Activated CD8-positive, alpha-beta memory T cell treated with anti-CD3 and anti-CD28 coated beads for 1 hour (primary cell): Measurements from ENCODE around the gene ALOX12B.
"Not testable (repeated sequence)": the region's sequence is repeated elsewhere in the genome, so short reads cannot be mapped to it uniquely, and the experiment has no call there.

Experiments
- DNase-seq, 2 donors: peaks; one replicate each; pipeline ENCODE4 v3.0.0-alpha.2; 2020; ENCODE audit warnings: low read depth in 1 of 2; ENCODE audit errors: extremely low read depth in 1 of 2

Gene ALOX12B

DNA sequence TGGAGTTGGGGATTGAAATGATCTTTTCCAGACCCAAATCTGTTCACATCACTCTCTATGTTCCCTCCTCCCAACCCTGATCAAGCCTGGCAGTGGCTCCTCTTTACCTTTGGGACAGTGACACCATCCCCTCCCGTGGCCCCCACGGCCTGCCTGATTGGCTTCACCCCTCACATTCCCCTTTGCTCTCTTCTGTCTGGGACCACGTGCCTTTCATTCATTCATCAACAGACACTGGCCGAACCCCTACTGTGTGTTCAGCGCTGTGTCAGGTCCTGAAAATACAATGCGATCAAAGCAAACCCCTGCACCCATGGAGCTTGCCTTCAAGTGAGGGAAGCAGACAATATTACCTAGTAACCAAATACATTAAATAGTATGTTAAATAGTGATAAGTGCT is 2.2 kb upstream of the ALOX12B start:
- no peak for DNase-seq

DNA sequence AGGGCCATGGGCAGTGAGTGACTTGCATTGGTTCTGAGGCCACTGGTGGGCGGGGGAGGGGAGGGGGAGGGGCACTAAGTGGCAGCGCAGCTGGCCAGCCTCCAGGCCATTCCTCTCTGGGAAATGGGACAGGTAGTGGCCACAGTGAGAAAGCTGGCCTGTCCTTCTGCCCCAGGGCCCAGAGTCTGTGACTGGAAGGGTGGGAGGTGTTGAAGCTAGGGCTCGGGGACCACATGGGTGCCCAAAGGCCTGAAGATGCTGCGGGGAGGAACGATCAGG is 375 bp upstream of the ALOX12B start:
- DNase-seq: no peak

DNA sequence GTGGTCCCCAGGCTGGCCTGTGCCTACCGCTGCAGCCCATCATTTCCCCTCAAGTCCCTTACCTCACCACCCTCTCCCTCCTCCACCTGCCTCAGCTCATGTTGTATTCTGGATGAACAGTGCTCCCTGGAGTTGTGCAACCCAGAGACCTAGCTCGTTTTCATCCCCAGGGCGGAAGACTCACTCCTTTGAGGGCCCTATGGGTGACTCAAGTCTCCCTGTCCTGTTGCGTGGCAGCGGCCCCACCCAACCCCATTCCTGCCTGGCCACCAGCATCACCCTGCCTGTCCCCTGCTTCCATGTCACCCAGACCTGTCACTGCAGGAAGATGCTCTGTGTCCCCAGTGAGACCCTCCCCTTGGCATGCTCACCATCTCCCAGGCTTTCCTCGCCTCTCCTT is 3.3 kb downstream of the ALOX12B start:
- DNase-seq: no peak

DNA sequence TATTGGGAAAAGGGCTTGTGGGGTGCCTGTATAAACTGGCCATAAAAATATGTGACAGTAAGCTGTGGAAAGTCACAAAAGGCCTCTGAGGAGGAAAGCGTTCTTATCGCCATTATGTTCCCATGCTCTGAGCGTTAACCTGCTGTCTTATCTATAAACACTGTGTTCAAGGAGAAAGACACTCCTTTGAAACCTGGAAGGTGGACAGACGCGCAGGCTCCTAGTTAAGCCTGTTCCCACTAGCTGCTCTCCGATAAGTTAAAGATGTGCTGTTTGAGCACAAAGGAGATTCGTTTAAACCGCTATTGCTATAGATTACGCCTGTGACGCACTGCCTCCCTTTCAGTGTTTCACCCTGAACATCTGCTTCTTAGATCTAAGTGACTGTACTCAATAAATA is 5.2 kb downstream of the ALOX12B start:
- DNase-seq: no peak

DNA sequence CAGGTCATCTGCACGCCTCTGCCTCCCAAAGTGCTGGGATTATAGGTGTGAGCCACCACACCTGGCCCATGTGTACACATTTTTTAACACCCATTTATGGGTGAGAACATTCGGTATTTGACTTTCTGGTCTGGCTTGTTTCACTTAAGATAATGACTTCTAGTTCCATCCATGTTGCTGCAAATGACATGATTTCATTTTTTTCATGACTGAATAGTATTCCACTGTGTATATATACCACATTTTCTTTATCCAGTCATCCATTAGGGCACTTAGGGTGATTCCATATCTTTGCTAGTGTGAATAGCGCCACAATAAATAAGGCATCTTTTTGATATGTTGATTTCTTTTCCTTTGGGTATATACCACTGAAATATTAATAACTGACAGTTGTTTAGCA is 5.6 kb downstream of the ALOX12B start:
- no peak for DNase-seq

DNA sequence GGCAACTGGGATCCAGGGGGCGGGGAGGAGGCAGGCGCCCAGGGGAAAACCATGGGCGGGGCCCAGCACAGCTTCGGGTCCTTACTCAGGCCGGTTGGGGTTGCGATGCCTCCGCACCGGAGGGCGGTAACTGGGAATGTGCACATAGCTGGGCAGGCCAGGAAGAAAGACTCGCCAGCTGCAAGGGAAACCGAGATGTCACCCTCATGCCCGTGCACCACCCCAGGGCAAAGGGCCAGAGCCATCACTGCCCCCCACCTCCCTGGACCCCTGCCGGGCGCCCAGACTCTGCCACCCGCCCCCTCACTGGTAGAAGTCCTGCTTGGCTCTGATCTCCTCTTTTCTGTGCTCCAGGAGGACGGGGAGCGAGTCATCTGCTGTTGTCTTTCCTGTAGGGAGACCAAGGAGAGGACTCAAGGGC is 6.7 kb downstream of the ALOX12B start:
- DNase-seq: no peak

DNA sequence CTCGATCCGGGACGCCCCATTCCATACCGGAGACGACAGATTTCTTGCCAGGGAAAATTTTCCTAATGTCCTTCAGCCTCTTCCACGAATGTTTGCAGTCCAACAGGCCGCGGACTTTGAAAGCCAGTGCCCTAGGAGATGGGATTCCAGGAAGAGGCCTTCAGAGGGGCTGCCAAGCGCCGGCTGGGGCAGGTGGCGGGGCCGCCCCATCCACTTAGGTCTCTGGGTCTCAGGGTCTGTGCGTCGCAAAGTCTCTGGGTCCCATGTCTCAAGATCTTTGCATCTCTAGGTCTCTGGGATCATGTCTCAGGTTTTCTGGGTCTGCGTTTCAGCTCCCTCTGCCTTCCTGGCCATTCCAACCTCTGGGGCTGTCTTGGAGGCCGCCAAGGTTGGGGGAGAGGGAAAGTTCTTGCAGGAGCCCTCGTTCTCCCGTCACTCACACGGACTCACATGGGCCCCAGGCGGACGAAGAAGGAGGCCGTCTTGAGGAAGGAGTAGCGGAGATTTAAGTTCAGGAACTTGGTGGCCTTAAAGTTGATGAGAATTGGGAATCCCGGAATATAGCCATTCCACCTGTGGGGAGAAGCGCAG is 7.2 kb downstream of the ALOX12B start:
- DNase-seq: no peak

DNA sequence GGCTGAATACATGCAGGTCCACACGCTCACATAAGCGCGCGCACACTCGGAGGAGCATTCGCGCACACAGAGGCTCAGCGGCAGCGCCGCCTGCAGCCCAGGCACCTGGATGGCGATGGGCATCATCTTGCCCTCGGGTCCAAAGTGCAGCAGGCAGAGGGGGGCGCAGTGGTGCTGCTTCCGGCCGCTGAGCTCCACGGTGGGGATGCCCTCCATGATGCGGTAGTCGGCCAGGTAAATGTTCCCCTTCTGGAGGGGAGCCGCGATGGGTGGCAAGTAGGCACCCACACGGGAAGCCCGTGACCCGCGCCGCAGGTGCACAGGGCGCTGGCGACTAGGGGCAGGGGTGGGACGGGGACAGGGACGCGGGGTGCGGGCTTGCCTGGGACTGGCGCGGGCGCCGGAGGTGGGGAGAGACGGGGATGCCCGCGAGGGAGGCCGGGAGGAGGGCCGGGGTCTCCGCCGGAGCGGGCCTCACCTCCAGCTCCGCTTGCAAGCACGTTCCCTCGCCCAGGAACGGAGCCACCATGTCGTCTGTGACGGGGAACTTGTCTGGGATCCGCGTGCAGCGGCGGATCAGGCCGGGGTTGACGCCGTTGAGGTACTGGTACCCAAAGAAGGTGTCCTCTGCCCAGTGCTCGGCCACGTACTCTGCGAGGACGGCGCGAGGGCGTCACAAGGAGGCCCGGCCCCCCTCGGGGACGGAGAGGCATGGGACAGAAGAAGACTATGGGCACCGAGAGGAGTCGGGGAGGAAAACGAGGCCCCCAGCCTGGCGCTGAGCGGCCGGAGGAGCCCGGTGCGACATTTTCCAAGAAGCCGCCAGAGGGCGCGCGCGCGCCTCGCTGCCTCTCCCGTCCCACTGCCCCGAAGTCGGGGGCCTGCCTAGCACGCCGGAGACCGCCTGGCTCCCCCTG is 8.0 kb downstream of the ALOX12B start:
- peak; percentile 47 to 68 for DNase-seq

DNA sequence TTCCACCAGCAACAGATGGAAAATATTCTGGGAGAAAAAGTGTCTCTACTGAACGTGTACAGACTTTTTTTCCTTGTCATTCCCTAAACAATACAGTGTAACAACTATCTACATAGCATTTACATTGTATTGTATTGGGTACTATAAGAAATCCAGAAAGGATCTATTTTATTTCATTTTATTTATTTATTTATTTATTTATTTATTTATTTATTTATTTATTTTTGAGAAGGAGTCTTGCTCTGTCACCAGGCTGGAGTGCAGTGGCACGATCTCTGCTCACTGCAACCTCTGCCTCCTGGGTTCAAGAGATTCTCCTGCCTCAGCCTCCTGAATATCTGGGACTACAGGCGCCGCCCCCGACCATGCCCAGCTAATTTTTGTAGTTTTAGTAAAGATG is 9.6 kb downstream of the ALOX12B start:
- DNase-seq: not testable (repeated sequence)

DNA sequence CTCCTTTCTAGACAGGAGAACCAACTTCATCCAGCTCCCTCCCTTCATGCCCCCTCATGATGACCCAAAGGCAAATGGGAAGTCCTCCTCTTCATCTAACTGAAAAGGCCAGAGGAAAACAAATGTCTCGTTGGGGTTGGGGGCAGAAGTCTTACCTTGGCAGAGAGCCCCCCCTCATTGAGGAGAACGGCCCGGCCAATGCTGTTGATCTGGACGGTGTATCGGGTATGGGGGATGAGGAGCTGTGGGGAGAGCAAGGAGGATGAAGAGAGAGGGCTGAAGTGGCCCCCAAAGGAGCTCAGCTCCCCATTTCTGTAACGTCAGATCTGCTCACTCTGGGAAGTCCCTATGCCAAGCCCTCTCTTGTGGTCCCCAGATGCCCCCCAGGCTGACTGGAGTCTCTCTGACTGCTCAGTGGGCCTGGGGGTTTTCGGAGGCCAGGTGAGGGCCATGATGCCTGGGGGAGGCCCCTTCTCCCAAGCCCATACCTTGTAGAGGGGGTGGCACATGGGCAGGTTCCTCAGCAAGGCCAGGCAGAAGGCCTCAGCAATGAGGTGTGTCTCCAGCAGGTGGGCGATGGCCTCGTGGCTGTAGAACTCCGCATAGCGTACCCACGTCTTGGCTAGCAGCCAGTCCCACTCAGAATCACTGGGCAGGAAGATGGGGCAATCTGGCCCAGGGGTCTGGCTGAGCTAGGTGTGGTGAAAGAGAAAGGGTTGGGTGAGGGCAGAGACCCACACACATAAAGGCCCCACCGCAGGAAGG is 10.8 kb downstream of the ALOX12B start:
- DNase-seq: no peak

DNA sequence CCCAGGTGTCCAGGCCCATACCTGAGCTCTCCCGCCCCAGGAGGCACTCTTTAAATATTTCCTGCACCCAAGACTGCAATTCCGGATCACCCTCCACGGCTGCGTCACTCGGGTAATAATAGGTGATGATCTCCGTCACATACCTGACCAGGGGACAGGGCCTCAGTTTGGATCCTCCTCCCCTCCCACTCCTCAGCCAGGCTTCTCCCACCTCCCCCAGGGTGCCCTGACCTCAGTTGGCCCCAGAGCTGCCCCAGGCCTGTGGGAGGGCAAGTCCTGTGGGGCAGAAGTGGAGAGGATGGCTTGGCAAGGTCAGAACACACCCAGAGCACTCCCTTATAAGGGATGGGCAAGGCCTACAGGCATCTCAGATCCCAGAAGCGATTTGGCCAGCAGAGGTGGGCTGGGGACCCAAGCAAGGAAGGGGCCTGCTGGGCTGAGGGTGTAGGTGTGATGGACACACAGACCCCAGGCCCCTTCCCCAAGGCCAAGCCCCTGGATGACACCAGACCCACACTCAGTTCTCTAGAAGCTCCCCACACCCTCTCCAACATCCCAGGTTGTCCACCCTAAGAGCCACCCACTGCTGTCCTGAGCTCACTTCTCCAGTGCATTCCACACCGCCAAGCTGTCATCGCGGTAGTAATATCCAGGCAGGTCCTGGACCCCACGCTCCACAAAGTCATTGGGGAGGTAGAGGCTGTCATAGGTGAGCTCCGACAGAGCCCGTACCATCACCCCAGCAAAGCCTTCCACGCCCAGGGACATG is 11.8 kb downstream of the ALOX12B start:
- DNase-seq: no peak

DNA sequence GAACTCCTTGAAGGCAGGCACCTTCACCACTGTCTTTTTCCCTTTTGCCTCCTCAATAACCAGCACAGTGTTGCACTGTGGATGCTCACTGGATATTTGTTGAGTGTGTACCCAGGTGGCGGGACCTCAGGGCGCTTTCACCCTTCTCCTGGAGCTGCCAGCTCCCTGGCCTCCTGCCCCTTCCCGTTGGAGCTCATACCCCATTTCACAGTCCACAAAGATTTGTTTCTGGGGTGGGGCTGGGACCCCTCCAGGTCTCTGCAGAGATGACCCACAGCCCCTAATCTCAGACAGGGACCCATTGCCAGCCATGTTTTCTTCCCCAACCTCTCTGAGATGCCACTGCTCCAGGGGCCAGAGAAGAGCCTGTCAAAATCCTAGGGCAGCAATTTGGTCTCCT is 12.4 kb downstream of the ALOX12B start:
- DNase-seq: no peak

DNA sequence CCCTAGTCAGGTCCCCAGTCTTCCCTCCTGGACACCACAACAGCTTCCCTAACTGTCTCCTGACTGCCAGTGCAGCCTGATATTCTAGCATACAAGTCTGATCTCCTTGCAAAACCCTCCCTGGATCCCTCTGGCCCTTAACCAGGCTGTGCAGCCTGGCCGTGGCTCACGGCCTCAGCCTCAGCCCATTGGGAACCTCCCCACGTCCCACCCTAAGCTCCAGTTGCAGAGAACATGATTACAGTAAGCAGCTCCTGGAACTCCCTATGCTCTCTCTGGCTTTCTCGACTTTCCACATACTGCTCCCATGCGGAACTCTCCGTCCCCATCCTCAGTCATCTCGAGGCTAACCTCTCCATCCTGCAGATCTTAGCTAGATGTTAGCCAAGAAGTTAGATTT is 13.0 kb downstream of the ALOX12B start:
- DNase-seq: no peak

DNA sequence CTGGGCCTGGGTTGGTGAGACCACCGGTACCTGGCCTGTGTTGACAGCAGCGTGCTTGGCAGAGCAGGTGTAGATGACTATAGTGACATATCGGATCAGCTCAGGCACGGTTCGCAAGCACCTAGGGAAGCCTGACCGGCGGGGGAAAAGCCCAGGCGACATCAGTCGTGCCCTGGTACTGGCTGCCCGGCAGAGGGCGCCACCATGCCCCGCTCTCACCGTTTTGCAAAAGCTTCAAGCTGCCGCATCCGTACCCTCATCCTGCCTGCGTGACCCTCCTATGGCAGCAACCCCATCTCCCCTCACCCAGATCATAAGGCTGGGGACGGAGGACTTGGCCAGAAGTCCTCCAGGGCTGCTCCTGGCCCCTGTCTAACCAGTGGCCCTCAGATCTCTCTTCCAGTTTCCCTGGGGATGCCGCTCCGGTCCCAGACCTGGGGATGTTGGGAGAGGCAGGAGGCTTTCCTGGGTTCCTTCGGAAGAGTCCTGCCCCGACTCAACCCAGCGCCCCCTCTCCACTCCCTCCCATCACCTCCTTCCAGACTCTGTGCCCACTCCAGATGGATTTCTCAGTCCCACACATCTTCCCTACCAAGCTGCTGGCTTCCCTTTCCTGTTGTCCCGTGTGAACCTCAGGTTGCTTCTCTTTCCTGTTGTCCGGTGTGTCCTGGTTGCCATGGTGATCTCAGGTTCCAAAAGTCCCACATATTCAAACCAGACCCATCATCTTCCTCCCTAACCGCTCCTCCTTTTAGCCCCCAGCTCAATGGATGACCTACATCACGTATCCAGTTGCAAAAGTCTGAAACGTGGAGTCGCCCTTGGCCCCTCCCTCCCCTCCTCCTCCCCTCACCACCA is 13.7 kb downstream of the ALOX12B start:
- peak; percentile 67 to 81 for DNase-seq

DNA sequence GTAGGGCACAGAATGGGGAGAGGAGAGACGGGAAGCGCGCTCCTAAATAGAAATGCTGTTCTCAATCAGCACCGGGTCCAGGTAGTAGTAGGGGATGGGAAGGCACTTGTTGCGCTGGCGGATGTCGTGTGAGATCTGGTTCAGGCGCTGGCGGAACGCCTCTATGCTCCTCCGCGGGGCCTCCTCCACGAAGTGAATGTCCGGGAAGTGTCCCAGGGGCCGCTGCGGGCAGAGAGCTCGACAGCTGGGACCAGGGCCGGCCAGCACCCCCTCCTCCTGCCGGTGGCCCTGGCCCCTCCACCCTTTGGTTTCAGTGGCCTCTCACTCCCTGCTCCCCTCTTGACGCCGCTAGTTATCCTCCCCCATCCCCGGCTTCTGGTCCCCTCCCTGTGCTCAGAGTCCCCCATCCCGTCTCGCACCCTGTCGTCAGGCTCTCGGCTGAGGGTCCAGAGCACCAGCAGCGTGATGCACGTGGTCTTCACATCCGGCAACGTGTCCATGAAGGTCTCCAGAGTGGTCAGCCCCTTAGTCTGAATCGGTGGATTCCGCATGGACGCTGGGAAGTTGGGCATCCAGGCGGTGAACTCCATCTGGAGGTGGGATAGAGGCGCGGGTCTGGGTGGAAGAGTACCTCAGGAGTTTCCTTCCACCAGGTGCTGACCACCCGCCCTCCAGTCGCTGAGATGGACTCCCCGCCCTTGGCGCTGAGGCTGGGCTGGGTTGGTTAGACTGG is 14.6 kb downstream of the ALOX12B start:
- DNase-seq: peak in 1 of 2 donors; percentile 15

DNA sequence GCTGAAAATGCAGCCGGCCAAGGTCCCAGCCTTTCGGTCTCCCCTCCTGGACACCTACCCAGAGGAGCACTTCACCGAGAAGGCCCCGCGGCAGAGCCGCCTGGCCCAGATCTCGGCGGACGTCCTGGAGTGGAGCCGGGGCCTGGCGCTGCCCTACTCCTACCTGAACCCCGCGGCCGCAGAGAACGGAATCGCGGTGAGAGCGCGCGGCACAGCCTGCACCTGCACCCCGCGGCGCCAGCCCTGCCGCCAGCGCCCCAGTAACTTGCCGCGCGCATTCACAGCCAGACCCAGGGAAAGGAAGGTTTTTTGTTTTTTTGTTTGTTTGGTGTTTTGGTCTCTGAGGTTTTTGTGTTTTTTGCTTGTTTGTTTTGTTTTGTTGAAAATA is 15.2 kb downstream of the ALOX12B start:
- DNase-seq: no peak

DNA sequence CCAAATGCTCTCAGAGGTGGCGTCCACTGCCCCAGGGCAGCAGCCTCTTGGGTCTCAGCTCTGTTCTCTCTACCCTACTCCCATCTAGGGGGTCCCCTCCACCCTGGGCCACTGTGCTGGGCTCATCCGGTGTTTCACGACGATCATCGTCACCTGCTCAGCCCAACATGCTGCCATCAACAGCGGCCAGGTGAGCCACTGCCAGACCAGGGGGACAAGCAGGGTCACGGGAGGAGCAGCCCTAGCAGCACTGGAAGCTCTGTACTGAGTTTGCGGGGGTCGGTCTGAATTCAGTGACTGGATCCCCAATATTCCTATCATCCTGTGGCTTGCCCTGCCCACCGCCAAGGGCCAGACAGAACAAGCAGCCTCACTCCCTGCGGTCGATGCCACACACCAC is 16.0 kb downstream of the ALOX12B start:
- no peak for DNase-seq

DNA sequence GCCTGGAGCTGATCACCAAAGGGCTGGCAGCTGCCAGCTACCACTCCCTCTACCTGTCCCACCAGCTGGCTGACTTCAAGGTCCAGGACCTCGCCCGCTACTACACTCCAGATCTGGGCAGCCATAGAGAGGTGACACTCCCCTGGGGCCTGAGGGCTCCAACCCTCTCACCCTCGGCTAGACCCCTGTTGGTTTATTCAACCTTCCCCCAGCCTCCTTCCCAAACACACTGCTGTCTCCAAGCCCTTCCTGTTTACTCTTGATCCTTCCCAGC is 18.0 kb downstream of the ALOX12B start:
- DNase-seq: no peak

DNA sequence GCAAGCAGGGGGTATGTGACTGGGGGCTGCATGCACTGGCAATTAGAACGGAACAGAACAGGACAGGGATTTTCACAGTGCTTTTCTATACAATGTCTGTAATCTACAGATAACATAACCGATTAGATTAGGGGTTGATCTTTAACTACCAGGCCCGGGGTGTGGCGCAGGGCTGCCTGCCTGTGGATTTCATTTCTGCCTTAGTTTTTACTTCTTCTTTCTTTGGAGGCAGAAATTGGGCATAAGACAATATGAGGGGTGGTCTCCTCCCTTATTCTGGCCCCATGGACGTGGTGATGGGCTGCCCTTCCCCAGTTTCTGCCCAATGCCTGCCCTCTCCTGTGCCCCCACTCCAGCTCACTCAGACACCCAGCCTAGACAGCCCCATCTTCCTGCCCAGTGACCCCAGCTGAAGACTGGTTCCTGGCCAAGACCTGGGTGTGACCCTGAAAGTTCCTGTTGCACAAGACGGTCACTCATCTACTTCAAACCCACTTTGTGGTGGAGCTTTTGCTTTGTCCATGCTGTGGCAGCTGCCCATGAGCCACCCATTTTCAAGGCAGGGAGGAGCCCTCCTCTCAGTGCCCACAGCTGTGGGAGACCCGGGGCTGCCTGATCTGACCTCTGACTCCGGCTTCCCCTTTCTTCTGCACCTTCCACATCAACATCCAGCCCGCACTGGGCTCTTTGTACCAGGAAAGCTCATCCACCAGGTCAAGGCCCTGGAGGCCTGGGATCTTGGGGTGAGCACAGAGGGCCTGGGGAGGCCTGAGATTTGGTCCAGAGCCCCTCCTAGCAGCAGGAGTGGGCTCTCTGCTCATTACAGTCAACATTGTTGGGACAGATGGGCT is 18.6 kb downstream of the ALOX12B start:
- no peak for DNase-seq
